ENCODE data around the gene LYRM9.
"Not testable (repeated sequence)": the region's sequence is repeated elsewhere in the genome, so short reads cannot be mapped to it uniquely, and the experiment has no call there.

The LYRM9 gene

GRCh38 chr17:27905447-27906225 is 12.5 kb upstream of the LYRM9 start:
- no peak for DNase-seq

GRCh38 chr17:27904534-27905446 is 11.6 kb upstream of the LYRM9 start:
- no peak for DNase-seq

GRCh38 chr17:27904114-27904513 is 10.9 kb upstream of the LYRM9 start:
- no peak for DNase-seq

GRCh38 chr17:27899525-27899924 is 6.4 kb upstream of the LYRM9 start:
- no peak for DNase-seq

- no peak for DNase-seq
Measured at GRCh38 chr17:27898096-27898495, 4.9 kb upstream of the LYRM9 start.

- no peak for DNase-seq
Measured at GRCh38 chr17:27896701-27897100, 3.5 kb upstream of the LYRM9 start.

- DNase-seq = no peak
Measured at GRCh38 chr17:27895940-27896535, 2.9 kb upstream of the LYRM9 start.

GRCh38 chr17:27895123-27895895 is 2.1 kb upstream of the LYRM9 start:
- no peak for DNase-seq

- no peak for DNase-seq
Measured at GRCh38 chr17:27893841-27894503, 807 bp upstream of the LYRM9 start.

GRCh38 chr17:27892542-27892865 is 661 bp downstream of the LYRM9 start:
- no peak for DNase-seq

- no peak for DNase-seq
Measured at GRCh38 chr17:27891841-27892240, 1.3 kb downstream of the LYRM9 start.

- no peak for DNase-seq
Measured at GRCh38 chr17:27889711-27890251, 3.4 kb downstream of the LYRM9 start.

GRCh38 chr17:27888945-27889344 is 4.2 kb downstream of the LYRM9 start:
- DNase-seq = no peak

GRCh38 chr17:27888067-27888466 is 5.1 kb downstream of the LYRM9 start:
- DNase-seq = no peak

GRCh38 chr17:27886348-27886906 is 6.7 kb downstream of the LYRM9 start:
- DNase-seq = not testable (repeated sequence)

- no peak for DNase-seq
Measured at GRCh38 chr17:27882162-27882840, 10.9 kb downstream of the LYRM9 start.

GRCh38 chr17:27879987-27880608 is 13.1 kb downstream of the LYRM9 start:
- DNase-seq = peak; percentile 30

GRCh38 chr17:27878776-27879562 is 14.2 kb downstream of the LYRM9 start:
- DNase-seq = peak; percentile 10

GRCh38 chr17:27873746-27874145 is 19.4 kb downstream of the LYRM9 start:
- no peak for DNase-seq

- DNase-seq = no peak
Measured at GRCh38 chr17:27873211-27873610, 20.0 kb downstream of the LYRM9 start.
